MCF 10A (cell line): ENCODE results near the gene FMOD. TPM values are rescaled to one million over a fixed set of nuclear protein-coding genes. Genes with fewer than 3 reads are reported as not detected.

Source experiments
- BruUV-seq: library from RNA; stranded (reverse); fragments of 400-500 nt; replicated peaks from 2 replicates; lab custom pipeline; 2021; lab: Mats Ljungman, UMichigan
- CTCF ChIA-PET: fragments of 300-600 bp; sonication (Branson Sonifier 250); formaldehyde crosslinking; extraction: SDS; loops from one replicate; lab custom pipeline; 2021; ENCODE audit warnings: antibody characterized with exemption, inconsistent platforms; lab: Yijun Ruan, JAX
- POLR2A ChIA-PET: fragments of 300-600, 350-650 bp; sonication (Branson Sonifier 250); formaldehyde crosslinking; extraction: SDS; loops from one replicate; lab custom pipeline; 2020; ENCODE audit warnings: antibody characterized with exemption, inconsistent platforms; lab: Yijun Ruan, JAX
- DNase-seq: peaks from one replicate; pipeline ENCODE4 v3.0.0-alpha.2; 2018; ENCODE audit not compliant: unreplicated experiment
- H3K27ac Mint-ChIP-seq: one replicate; pipeline ENCODE4 v1.8.0; 2022; ENCODE audit warnings: mild to moderate bottlenecking, low read depth, mixed read lengths; ENCODE audit not compliant: unreplicated experiment
- H3K27me3 Mint-ChIP-seq: one replicate; pipeline ENCODE4 v1.8.0; 2022; ENCODE audit warnings: mixed read lengths; ENCODE audit not compliant: insufficient read depth, unreplicated experiment
- H3K36me3 Mint-ChIP-seq: one replicate; pipeline ENCODE4 v1.8.0; 2022; ENCODE audit warnings: mild to moderate bottlenecking, moderate library complexity, mixed read lengths; ENCODE audit not compliant: insufficient read depth, unreplicated experiment
- H3K4me1 Mint-ChIP-seq: one replicate; pipeline ENCODE4 v1.8.0; 2022; ENCODE audit warnings: mixed read lengths; ENCODE audit not compliant: insufficient read depth, unreplicated experiment
- H3K4me3 Mint-ChIP-seq: one replicate; pipeline ENCODE4 v1.8.0; 2022; ENCODE audit warnings: mild to moderate bottlenecking, moderate library complexity, mixed read lengths; ENCODE audit not compliant: unreplicated experiment
- H3K9me3 Mint-ChIP-seq: one replicate; pipeline ENCODE4 v1.8.0; 2022; ENCODE audit warnings: mixed read lengths; ENCODE audit not compliant: unreplicated experiment
- CTCF ChIP-seq: fragments of 200-600 bp; IDR thresholded peaks from one replicate; pipeline ENCODE4 v1.8.0; 2022; ENCODE audit warnings: antibody characterized with exemption, mild to moderate bottlenecking; ENCODE audit not compliant: unreplicated experiment
- intact Hi-C: fragments of 100-400 bp; cut with micrococcal nuclease; formaldehyde crosslinking; loops from 2 replicates; pipeline ENCODE4 v1.14.1; 2022
- total RNA-seq: library from RNA; stranded (reverse); gene quantifications from 2 replicates; pipeline ENCODE4 v1.2.3, GENCODE V29; 2022

The FMOD gene
- total RNA-seq, 1 experiment from 2014 or later: not detected

DNA sequence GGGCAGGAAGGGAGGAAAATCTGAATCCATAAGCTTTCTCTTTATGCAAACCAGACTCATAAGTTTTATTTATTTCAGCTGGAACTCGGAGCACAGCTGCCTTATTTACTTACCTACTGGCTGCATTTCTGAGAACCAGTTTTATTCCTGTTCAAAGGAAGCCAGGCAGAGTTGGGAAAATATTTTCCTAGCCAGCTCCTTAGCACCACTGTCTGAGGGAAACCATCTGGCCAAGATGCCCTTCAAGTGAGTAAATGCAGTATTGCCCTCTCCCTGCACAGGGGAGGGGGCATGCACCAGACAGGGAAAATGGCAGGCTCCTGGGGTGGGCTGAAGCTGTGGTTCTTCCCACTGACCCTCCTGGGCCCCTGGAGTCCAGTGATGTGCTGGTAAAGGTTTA lies 28.9 kb upstream of the FMOD start:
- intact Hi-C loops: no loop called here
- Mint-ChIP-seq H3K4me1 (no peaks in the 10 kb centered on the region), H3K27ac (no peak overlapping the region), H3K36me3 (no peaks in the 10 kb centered on the region), H3K4me3 (no peak overlapping the region), H3K27me3 (peaks cover 64% of the 10 kb centered on the region), H3K9me3 (no peaks in the 10 kb centered on the region)
- no peak for DNase-seq
- POLR2A ChIA-PET: interaction anchor here (0.5 to 0.7 kb wide), 2 partner anchors 104 to 1390 kb away, joined by 3 read pairs; no protein-coding TSS in a partner anchor
- BruUV-seq: no TSS peak
- no peak for TF ChIP-seq CTCF
- CTCF ChIA-PET: interaction anchor here (0.6 to 2.8 kb wide), 9 partner anchors 15 to 174 kb away, joined by 3 to 13 read pairs (median 6); no protein-coding TSS in a partner anchor

- Mint-ChIP-seq H3K4me3 (no peak overlapping the region), H3K27me3 (peaks cover 57% of the 10 kb centered on the region), H3K27ac (no peak overlapping the region), H3K9me3 (no peaks in the 10 kb centered on the region), H3K4me1 (no peaks in the 10 kb centered on the region), H3K36me3 (no peaks in the 10 kb centered on the region)
- ChIA-PET CTCF (interaction anchor here (0.7 to 1.8 kb wide), 8 partner anchors 13 to 323 kb away, joined by 3 to 7 read pairs (median 5); no protein-coding TSS in a partner anchor), POLR2A (interaction anchor here (0.5 to 1.3 kb wide), 3 partner anchors 81 to 109 kb away, joined by 3 read pairs; no protein-coding TSS in a partner anchor)
- intact Hi-C loops: no loop called here
- no peak for TF ChIP-seq CTCF
- BruUV-seq: no TSS peak
- DNase-seq: no peak
These were observed 27.8 kb upstream of the FMOD start for GRCh38 chr1:203378556-203379245.

DNA sequence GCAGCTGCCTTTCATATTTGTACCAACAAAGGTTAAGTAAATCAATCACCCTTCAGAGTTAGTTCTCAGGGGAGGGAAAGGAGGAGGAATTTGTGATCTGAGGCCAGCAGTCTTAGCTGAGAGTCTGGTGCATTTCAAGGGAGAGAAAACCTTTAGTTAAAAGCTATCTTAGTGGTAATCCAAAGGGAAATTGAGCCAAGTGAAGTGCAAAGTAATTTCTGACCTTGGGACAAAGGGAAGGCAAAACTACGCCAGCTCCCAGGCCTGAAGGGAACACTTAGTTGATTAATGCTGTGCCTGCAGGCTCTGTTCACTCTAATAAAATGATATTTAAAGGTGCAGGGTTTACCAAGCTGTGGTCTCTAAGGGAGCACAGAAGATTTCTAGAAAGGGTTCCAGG lies 23.1 kb upstream of the FMOD start:
- DNase-seq: no peak
- no peak for TF ChIP-seq CTCF
- no TSS peak for BruUV-seq
- intact Hi-C loops: no loop called here
- peaks cover 31% of the 10 kb centered on the region for H3K27me3 Mint-ChIP-seq
- no peak overlapping the region for H3K4me3 Mint-ChIP-seq
- H3K9me3 Mint-ChIP-seq: no peaks in the 10 kb centered on the region
- no peaks in the 10 kb centered on the region for H3K36me3 Mint-ChIP-seq
- POLR2A ChIA-PET: interaction anchor here (1.0 to 1.1 kb wide), 3 partner anchors 26 to 114 kb away, joined by 3 read pairs; no protein-coding TSS in a partner anchor
- CTCF ChIA-PET: interaction anchor here (0.7 to 2.3 kb wide), 9 partner anchors 15 to 335 kb away, joined by 3 to 13 read pairs (median 4); partner anchors contain the start of gene PRELP
- no peak overlapping the region for H3K27ac Mint-ChIP-seq
- peaks cover 8% of the 10 kb centered on the region for H3K4me1 Mint-ChIP-seq

- ChIA-PET POLR2A (interaction anchor here (1.1 kb wide), 1 partner anchor 108 kb away, joined by 3 read pairs; no protein-coding TSS in a partner anchor), CTCF (interaction anchor here (1.1 to 2.3 kb wide), 3 partner anchors 31 to 114 kb away, joined by 3 to 13 read pairs (median 3); no protein-coding TSS in a partner anchor)
- peaks cover 26% of the 10 kb centered on the region for H3K27me3 Mint-ChIP-seq
- H3K4me3 Mint-ChIP-seq: no peak overlapping the region
- H3K27ac Mint-ChIP-seq: no peak overlapping the region
- no peak for TF ChIP-seq CTCF
- H3K4me1 Mint-ChIP-seq: peaks cover 16% of the 10 kb centered on the region
- no peak for DNase-seq
- intact Hi-C loops: no loop called here
- no peaks in the 10 kb centered on the region for H3K9me3 Mint-ChIP-seq
- BruUV-seq: no TSS peak
- no peaks in the 10 kb centered on the region for H3K36me3 Mint-ChIP-seq
These were observed 22.1 kb upstream of the FMOD start for GRCh38 chr1:203373002-203373401.
